ENCODE results near the gene PASK.

PASK gene

GRCh38 chr2:241112046-241112445, 37.2 kb downstream of the PASK start:
- TF ChIP-seq, protein P1, sequence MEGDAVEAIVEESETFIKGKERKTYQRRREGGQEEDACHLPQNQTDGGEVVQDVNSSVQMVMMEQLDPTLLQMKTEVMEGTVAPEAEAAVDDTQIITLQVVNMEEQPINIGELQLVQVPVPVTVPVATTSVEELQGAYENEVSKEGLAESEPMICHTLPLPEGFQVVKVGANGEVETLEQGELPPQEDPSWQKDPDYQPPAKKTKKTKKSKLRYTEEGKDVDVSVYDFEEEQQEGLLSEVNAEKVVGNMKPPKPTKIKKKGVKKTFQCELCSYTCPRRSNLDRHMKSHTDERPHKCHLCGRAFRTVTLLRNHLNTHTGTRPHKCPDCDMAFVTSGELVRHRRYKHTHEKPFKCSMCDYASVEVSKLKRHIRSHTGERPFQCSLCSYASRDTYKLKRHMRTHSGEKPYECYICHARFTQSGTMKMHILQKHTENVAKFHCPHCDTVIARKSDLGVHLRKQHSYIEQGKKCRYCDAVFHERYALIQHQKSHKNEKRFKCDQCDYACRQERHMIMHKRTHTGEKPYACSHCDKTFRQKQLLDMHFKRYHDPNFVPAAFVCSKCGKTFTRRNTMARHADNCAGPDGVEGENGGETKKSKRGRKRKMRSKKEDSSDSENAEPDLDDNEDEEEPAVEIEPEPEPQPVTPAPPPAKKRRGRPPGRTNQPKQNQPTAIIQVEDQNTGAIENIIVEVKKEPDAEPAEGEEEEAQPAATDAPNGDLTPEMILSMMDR (conservative IDR thresholded peaks at IDR 0.05; ENCODE audit: low read length) = no peak
- H3K4me3 ChIP-seq (ENCODE audit: low read length) = no peak overlapping the region
- DNase-seq (ENCODE audit: low read depth) = no peak

DNA sequence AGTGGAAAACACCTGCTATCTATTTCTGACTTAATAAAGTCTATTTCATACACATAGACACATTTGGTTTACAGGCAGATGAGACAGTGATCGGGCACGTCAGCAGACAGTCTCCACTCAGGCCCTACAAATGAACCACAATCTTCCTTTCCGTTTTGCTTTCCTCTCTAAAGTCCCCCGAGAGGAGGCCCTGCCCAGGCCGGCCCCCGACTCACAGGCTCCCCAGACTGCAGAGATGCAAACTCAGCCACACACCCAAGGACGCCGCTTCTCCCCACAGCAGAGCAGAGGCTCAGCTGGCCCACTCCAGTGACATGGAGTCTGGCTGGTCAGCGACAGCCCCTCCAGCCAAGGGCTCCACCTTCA, 37.8 kb downstream of the PASK start:
- no peak overlapping the region for H3K4me3 ChIP-seq (ENCODE audit: low read length)
- DNase-seq (ENCODE audit: low read depth) = no peak
- TF ChIP-seq, protein P1 (conservative IDR thresholded peaks at IDR 0.05; ENCODE audit: low read length) = no peak

GRCh38 chr2:241110607-241111439, 38.4 kb downstream of the PASK start:
- H3K4me3 ChIP-seq (ENCODE audit: low read length) = no peak overlapping the region
- TF ChIP-seq, protein P1 (conservative IDR thresholded peaks at IDR 0.05; ENCODE audit: low read length) = no peak
- DNase-seq (ENCODE audit: low read depth) = no peak

GRCh38 chr2:241110089-241110606, 39.1 kb downstream of the PASK start:
- H3K4me3 ChIP-seq (ENCODE audit: low read length) = no peak overlapping the region
- TF ChIP-seq, protein P1 (conservative IDR thresholded peaks at IDR 0.05; ENCODE audit: low read length) = no peak
- no peak for DNase-seq (ENCODE audit: low read depth)

- H3K4me3 ChIP-seq (ENCODE audit: low read length) = no peak overlapping the region
- DNase-seq (ENCODE audit: low read depth) = no peak
- TF ChIP-seq, protein P1 (conservative IDR thresholded peaks at IDR 0.05; ENCODE audit: low read length) = no peak
Observed at GRCh38 chr2:241109210-241110088, 39.8 kb downstream of the PASK start.

GRCh38 chr2:241108271-241109209, 40.7 kb downstream of the PASK start:
- TF ChIP-seq, protein P1 (conservative IDR thresholded peaks at IDR 0.05; ENCODE audit: low read length) = no peak
- no peak overlapping the region for H3K4me3 ChIP-seq (ENCODE audit: low read length)
- DNase-seq (ENCODE audit: low read depth) = no peak

Measured in AG10803 (cell line).